H9 (cell line): ENCODE results near the gene PLXNB3. TPM values are rescaled to one million over a fixed set of nuclear protein-coding genes. Genes with fewer than 3 reads are reported as not detected.

Experiments
- DNase-seq: peaks from one replicate; pipeline ENCODE4 v3.0.0-alpha.2; 2017
- H2AFZ ChIP-seq: one replicate; pipeline ENCODE4 v1.6.1; 2013; ENCODE audit warnings: mild to moderate bottlenecking, low read length, control low read depth, moderate library complexity
- H2AK5ac ChIP-seq: 2 replicates; pipeline ENCODE4 v1.6.1; 2013; ENCODE audit warnings: low read length, control low read depth, mixed read lengths; ENCODE audit not compliant: insufficient read length
- H2BK120ac ChIP-seq: one replicate; pipeline ENCODE4 v1.6.1; 2013; ENCODE audit warnings: low read depth, mild to moderate bottlenecking, low read length, control low read depth, inconsistent platforms; ENCODE audit not compliant: poor library complexity, severe bottlenecking
- H2BK12ac ChIP-seq: 2 replicates; pipeline ENCODE4 v1.6.1; 2013; ENCODE audit warnings: low read length, control low read depth, mixed read lengths, low read depth; ENCODE audit not compliant: insufficient read length
- H2BK15ac ChIP-seq: 2 replicates; pipeline ENCODE4 v1.6.1; 2013; ENCODE audit warnings: low read depth, low read length, control low read depth
- H2BK20ac ChIP-seq: one replicate; pipeline ENCODE4 v1.6.1; 2013; ENCODE audit warnings: low read depth, mild to moderate bottlenecking, low read length, control low read depth, inconsistent platforms; ENCODE audit not compliant: poor library complexity, severe bottlenecking
- H2BK5ac ChIP-seq: 2 replicates; pipeline ENCODE4 v1.6.1; 2013; ENCODE audit warnings: low read length, control low read depth, mixed read lengths; ENCODE audit not compliant: insufficient read length
- H3K14ac ChIP-seq: 2 replicates; pipeline ENCODE4 v1.6.1; 2013; ENCODE audit warnings: low read length, control low read depth; ENCODE audit not compliant: insufficient read depth
- H3K18ac ChIP-seq: 2 replicates; pipeline ENCODE4 v1.6.1; 2013; ENCODE audit warnings: low read depth, mild to moderate bottlenecking, mixed read lengths, low read length, control low read depth; ENCODE audit not compliant: insufficient read length
- H3K23ac ChIP-seq: 2 replicates; pipeline ENCODE4 v1.6.1; 2013; ENCODE audit warnings: low read length, control low read depth, mixed read lengths, low read depth; ENCODE audit not compliant: insufficient read length
- H3K23me2 ChIP-seq: 2 replicates; pipeline ENCODE4 v1.6.1; 2013; ENCODE audit warnings: low read depth, mild to moderate bottlenecking, mixed read lengths, low read length, control low read depth; ENCODE audit not compliant: insufficient read length, poor library complexity, severe bottlenecking
- H3K27ac ChIP-seq: 2 replicates; pipeline ENCODE4 v1.5.1; 2013; ENCODE audit warnings: low read length, control low read depth, mixed read lengths, low read depth; ENCODE audit not compliant: insufficient read length
- H3K27me3 ChIP-seq: 2 replicates; pipeline ENCODE4 v1.6.1; 2013; ENCODE audit warnings: low read length, control low read depth, inconsistent platforms; ENCODE audit not compliant: insufficient read depth
- H3K4ac ChIP-seq: 2 replicates; pipeline ENCODE4 v1.6.1; 2013; ENCODE audit warnings: low read depth, mild to moderate bottlenecking, control low read depth, inconsistent platforms, low read length, moderate library complexity
- H3K4me1 ChIP-seq: 2 replicates; pipeline ENCODE4 v1.6.1; 2013; ENCODE audit warnings: low read length, control low read depth, inconsistent platforms; ENCODE audit not compliant: insufficient read depth
- H3K4me2 ChIP-seq: 2 replicates; pipeline ENCODE4 v1.6.1; 2013; ENCODE audit warnings: low read length, control low read depth, mixed read lengths; ENCODE audit not compliant: insufficient read length, insufficient read depth
- H3K56ac ChIP-seq: 2 replicates; pipeline ENCODE4 v1.6.1; 2013; ENCODE audit warnings: low read depth, mild to moderate bottlenecking, mixed read lengths, low read length, control low read depth; ENCODE audit not compliant: insufficient read length
- H3K79me1 ChIP-seq: 2 replicates; pipeline ENCODE4 v1.6.1; 2013; ENCODE audit warnings: low read depth, mild to moderate bottlenecking, moderate library complexity, low read length, control low read depth, inconsistent platforms; ENCODE audit not compliant: insufficient read depth, poor library complexity, severe bottlenecking
- H3K79me2 ChIP-seq: 2 replicates; pipeline ENCODE4 v1.6.1; 2013; ENCODE audit warnings: low read length, control low read depth, inconsistent platforms; ENCODE audit not compliant: insufficient read depth
- H3K9ac ChIP-seq: 2 replicates; pipeline ENCODE4 v1.6.1; 2013; ENCODE audit warnings: low read length, control low read depth, mixed read lengths; ENCODE audit not compliant: insufficient read length; ENCODE audit errors: extremely low read depth
- H3K9me3 ChIP-seq: one replicate; pipeline ENCODE4 v1.6.1; 2013; ENCODE audit warnings: low read depth, low read length, inconsistent platforms; ENCODE audit not compliant: control insufficient read depth
- H3T11ph ChIP-seq: one replicate; pipeline ENCODE4 v1.6.1; 2013; ENCODE audit warnings: mild to moderate bottlenecking, low read length, control low read depth, inconsistent platforms
- H4K20me1 ChIP-seq: one replicate; pipeline ENCODE4 v1.6.1; 2013; ENCODE audit not compliant: control insufficient read depth, insufficient read length, insufficient read depth
- H4K5ac ChIP-seq: 2 replicates; pipeline ENCODE4 v1.6.1; 2013; ENCODE audit warnings: low read depth, mild to moderate bottlenecking, mixed read lengths, low read length, control low read depth; ENCODE audit not compliant: insufficient read length
- H4K8ac ChIP-seq: replicated peaks from 2 replicates; pipeline ENCODE4 v1.6.1; 2013; ENCODE audit warnings: low read length, control low read depth, mixed read lengths, low read depth; ENCODE audit not compliant: insufficient read length
- H4K91ac ChIP-seq: 2 replicates; pipeline ENCODE4 v1.6.1; 2013; ENCODE audit warnings: low read depth, mild to moderate bottlenecking, moderate library complexity, mixed read lengths, low read length, control low read depth; ENCODE audit not compliant: insufficient read length
- H3K27ac Mint-ChIP-seq, 3 experiments: 2 replicates in 2 of 3; 3 replicates in 1 of 3; pipeline ENCODE4 v1.8.0; 2020 to 2021; ENCODE audit warnings: mixed read lengths in 3 of 3, mild to moderate bottlenecking in 1 of 3, moderate library complexity in 1 of 3
- H3K27me3 Mint-ChIP-seq: 2 replicates; pipeline ENCODE4 v1.8.0; 2021; ENCODE audit warnings: low read depth, mild to moderate bottlenecking, moderate library complexity, mixed read lengths
- H3K36me3 Mint-ChIP-seq, 3 experiments: 2 replicates in 2 of 3; 3 replicates in 1 of 3; pipeline ENCODE4 v1.8.0; 2020 to 2021; ENCODE audit warnings: low read depth in 3 of 3, mixed read lengths in 3 of 3; ENCODE audit not compliant: insufficient read depth in 1 of 3
- H3K4me1 Mint-ChIP-seq, 2 experiments: 2 replicates each; pipeline ENCODE4 v1.8.0; 2020; ENCODE audit warnings: mixed read lengths in 2 of 2
- H3K4me3 Mint-ChIP-seq, 2 experiments: 2 replicates in 1 of 2; 3 replicates in 1 of 2; pipeline ENCODE4 v1.8.0; 2020 to 2021; ENCODE audit warnings: mild to moderate bottlenecking in 2 of 2, mixed read lengths in 2 of 2, moderate library complexity in 1 of 2
- H3K9me3 Mint-ChIP-seq, 2 experiments: 2 replicates in 1 of 2; 3 replicates in 1 of 2; pipeline ENCODE4 v1.8.0; 2020; ENCODE audit warnings: mild to moderate bottlenecking in 2 of 2, mixed read lengths in 2 of 2, moderate library complexity in 1 of 2
- WGBS: extraction: QIAGEN DNeasy Blood & Tissue Kit; methylation state at CpG from one replicate; pipeline ENCODE4 v1.1.7; 2013; ENCODE audit warnings: missing lambda C conversion rate, low lambda C conversion rate, mixed read lengths; ENCODE audit not compliant: insufficient read length; ENCODE audit errors: extremely low coverage; 5-methylcytosine and 5-hydroxymethylcytosine counted together
- total RNA-seq: library from RNA; stranded (reverse); gene quantifications from 2 replicates; pipeline ENCODE4 v1.2.1, GENCODE V29; 2021
- TF ChIP-seq, protein P1 (sequence below): fragments of 200-600 bp; sonication (generic); conservative IDR thresholded peaks from 3 replicates; pipeline ENCODE4 v1.8.0; 2021; ENCODE audit warnings: antibody characterized with exemption, mild to moderate bottlenecking

The PLXNB3 gene
- total RNA-seq, 1 experiment from 2014 or later, result 1.9 TPM

GRCh38 chrX:153805436-153805835 lies 41.4 kb downstream of the PLXNB3 start:
- no peak overlapping the region for H4K91ac ChIP-seq
- Mint-ChIP-seq H3K4me3 (no peak overlapping the region; a peak in 1 of 5 replicates), H3K4me1 (no peaks in the 10 kb centered on the region), H3K36me3 (peaks cover 9 to 30% (median 19%) of the 10 kb centered on the region in 3 experiments; a peak in 6 of 7 replicates), H3K27ac (no peak overlapping the region; a peak in 1 of 7 replicates), H3K9me3 (peaks cover 57 to 68% of the 10 kb centered on the region in 2 experiments), H3K27me3 (peaks cover 7% of the 10 kb centered on the region)
- H3K9ac ChIP-seq, result no peak overlapping the region
- no peak overlapping the region for H2BK5ac ChIP-seq
- H3K27ac ChIP-seq, result no peak overlapping the region
- H2AFZ ChIP-seq, result no peak overlapping the region
- H3K27me3 ChIP-seq, result no peaks in the 10 kb centered on the region
- no peak overlapping the region for H2AK5ac ChIP-seq
- no peaks in the 10 kb centered on the region for H3K4me1 ChIP-seq
- peaks cover 22% of the 10 kb centered on the region for H3K9me3 ChIP-seq
- H4K5ac ChIP-seq, result no peak overlapping the region
- peaks cover 9% of the 10 kb centered on the region; the same call in 1 of the 2 replicates for H3K79me2 ChIP-seq
- H3T11ph ChIP-seq, result no peak overlapping the region
- no peak overlapping the region for H2BK20ac ChIP-seq
- H3K4ac ChIP-seq, result no peak overlapping the region
- no peak overlapping the region for H3K23ac ChIP-seq
- H3K14ac ChIP-seq, result no peak overlapping the region
- H3K23me2 ChIP-seq, result no peaks in the 10 kb centered on the region
- no peak overlapping the region for H3K4me2 ChIP-seq
- TF ChIP-seq, protein P1, sequence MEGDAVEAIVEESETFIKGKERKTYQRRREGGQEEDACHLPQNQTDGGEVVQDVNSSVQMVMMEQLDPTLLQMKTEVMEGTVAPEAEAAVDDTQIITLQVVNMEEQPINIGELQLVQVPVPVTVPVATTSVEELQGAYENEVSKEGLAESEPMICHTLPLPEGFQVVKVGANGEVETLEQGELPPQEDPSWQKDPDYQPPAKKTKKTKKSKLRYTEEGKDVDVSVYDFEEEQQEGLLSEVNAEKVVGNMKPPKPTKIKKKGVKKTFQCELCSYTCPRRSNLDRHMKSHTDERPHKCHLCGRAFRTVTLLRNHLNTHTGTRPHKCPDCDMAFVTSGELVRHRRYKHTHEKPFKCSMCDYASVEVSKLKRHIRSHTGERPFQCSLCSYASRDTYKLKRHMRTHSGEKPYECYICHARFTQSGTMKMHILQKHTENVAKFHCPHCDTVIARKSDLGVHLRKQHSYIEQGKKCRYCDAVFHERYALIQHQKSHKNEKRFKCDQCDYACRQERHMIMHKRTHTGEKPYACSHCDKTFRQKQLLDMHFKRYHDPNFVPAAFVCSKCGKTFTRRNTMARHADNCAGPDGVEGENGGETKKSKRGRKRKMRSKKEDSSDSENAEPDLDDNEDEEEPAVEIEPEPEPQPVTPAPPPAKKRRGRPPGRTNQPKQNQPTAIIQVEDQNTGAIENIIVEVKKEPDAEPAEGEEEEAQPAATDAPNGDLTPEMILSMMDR, result no peak
- no peaks in the 10 kb centered on the region for H3K79me1 ChIP-seq
- H2BK12ac ChIP-seq, result no peak overlapping the region
- WGBS, result no CpG with 5 or more reads among the region's 13 CpGs
- no peak for DNase-seq
- H2BK15ac ChIP-seq, result no peak overlapping the region
- H4K8ac ChIP-seq, result no peak overlapping the region
- H3K18ac ChIP-seq, result no peak overlapping the region
- no peak overlapping the region for H2BK120ac ChIP-seq
- H4K20me1 ChIP-seq, result no peaks in the 10 kb centered on the region
- no peak overlapping the region for H3K56ac ChIP-seq
